HepG2 (cell line): Measurements from ENCODE around the gene SPNS3. TPM values are rescaled to one million over a fixed set of nuclear protein-coding genes. Genes with fewer than 3 reads are reported as not detected.

Experiments used
- ATAD3A ChIP-seq: sonication (generic); formaldehyde crosslinking; IDR thresholded peaks from 2 replicates; pipeline ENCODE4 v1.4.0; 2020; ENCODE audit warnings: missing genetic modification reagents
- FOXO4 ChIP-seq: sonication (generic); formaldehyde crosslinking; conservative IDR thresholded peaks from 2 replicates; pipeline ENCODE4 v1.8.1; 2023; ENCODE audit warnings: missing genetic modification reagents
- HNRNPUL1 ChIP-seq: fragments of 200-400 bp; formaldehyde crosslinking; IDR thresholded peaks from 2 replicates; pipeline ENCODE4 v1.6.1; 2017; ENCODE audit warnings: low read depth, mild to moderate bottlenecking, low read length, moderate library complexity
- ISX ChIP-seq: sonication (generic); formaldehyde crosslinking; conservative IDR thresholded peaks from 2 replicates; pipeline ENCODE4 v1.5.0; 2020; ENCODE audit warnings: missing genetic modification reagents
- MAFF ChIP-seq: IDR thresholded peaks from 2 replicates; pipeline ENCODE4 v1.6.1; 2011; ENCODE audit warnings: low read depth, low read length, improper control_type of control experiment
- MED13 ChIP-seq: sonication (generic); formaldehyde crosslinking; IDR thresholded peaks from 2 replicates; pipeline ENCODE4 v1.5.0; 2020; ENCODE audit warnings: missing genetic modification reagents
- MED8 ChIP-seq: sonication (generic); formaldehyde crosslinking; IDR thresholded peaks from 2 replicates; pipeline ENCODE4 v1.8.1; 2023; ENCODE audit warnings: mild to moderate bottlenecking, missing genetic modification reagents; ENCODE audit not compliant: insufficient replicate concordance
- MXI1 ChIP-seq: IDR thresholded peaks from 3 replicates; pipeline ENCODE4 v1.6.1; 2012; ENCODE audit warnings: low read depth, low read length, inconsistent platforms, borderline replicate concordance
- NFKBIZ ChIP-seq: IDR thresholded peaks from 2 replicates; pipeline ENCODE4 v1.6.1; 2018; ENCODE audit warnings: missing genetic modification reagents, missing compliant biosample characterization
- RARA ChIP-seq: IDR thresholded peaks from 2 replicates; pipeline ENCODE4 v1.6.1; 2016; ENCODE audit warnings: missing genetic modification reagents, missing compliant biosample characterization
- REXO4 ChIP-seq: sonication (generic); formaldehyde crosslinking; IDR thresholded peaks from 2 replicates; pipeline ENCODE4 v1.8.0; 2022; ENCODE audit warnings: missing genetic modification reagents, mild to moderate bottlenecking, borderline replicate concordance
- RFX1 ChIP-seq: fragments of 450-650 bp; IDR thresholded peaks from 2 replicates; pipeline ENCODE4 v1.6.1; 2017
- THYN1 ChIP-seq: sonication (generic); formaldehyde crosslinking; IDR thresholded peaks from 2 replicates; pipeline ENCODE4 v1.8.1; 2023; ENCODE audit warnings: low read depth, mild to moderate bottlenecking, moderate library complexity, missing genetic modification reagents, borderline replicate concordance
- ZNF234 ChIP-seq: sonication (generic); formaldehyde crosslinking; conservative IDR thresholded peaks from 2 replicates; pipeline ENCODE4 v1.5.1; 2020; ENCODE audit warnings: mild to moderate bottlenecking, missing genetic modification reagents
- ZNF264 ChIP-seq: sonication (generic); formaldehyde crosslinking; IDR thresholded peaks from 2 replicates; pipeline ENCODE4 v1.4.0; 2020; ENCODE audit warnings: missing genetic modification reagents
- ZNF274 ChIP-seq: sonication (generic); formaldehyde crosslinking; IDR thresholded peaks from 2 replicates; pipeline ENCODE4 v1.5.1; 2020; ENCODE audit warnings: mild to moderate bottlenecking, missing genetic modification reagents
- ZNF615 ChIP-seq: sonication (generic); formaldehyde crosslinking; IDR thresholded peaks from 2 replicates; pipeline ENCODE4 v1.5.0; 2020; ENCODE audit warnings: mild to moderate bottlenecking, missing genetic modification reagents, borderline replicate concordance
- ZNF616 ChIP-seq: sonication (generic); formaldehyde crosslinking; IDR thresholded peaks from 2 replicates; pipeline ENCODE4 v1.5.0; 2020; ENCODE audit warnings: low read depth, mild to moderate bottlenecking, missing genetic modification reagents
- ZNF792 ChIP-seq: IDR thresholded peaks from 2 replicates; pipeline ENCODE4 v1.6.1; 2016
- ZNF816 ChIP-seq: sonication (generic); formaldehyde crosslinking; IDR thresholded peaks from 2 replicates; pipeline ENCODE4 v1.8.0; 2022; ENCODE audit warnings: missing genetic modification reagents, mild to moderate bottlenecking, borderline replicate concordance
- ZNF841 ChIP-seq: sonication (generic); formaldehyde crosslinking; IDR thresholded peaks from 2 replicates; pipeline ENCODE4 v1.8.1; 2023; ENCODE audit warnings: missing genetic modification reagents, borderline replicate concordance
- polyA plus RNA-seq, 8 experiments: library from polyadenylated mRNA; depleted of rRNA in 3 of 8; stranded (reverse) in 7 of 8; unstranded in 1 of 8; fragments of >200 nt; fragmentation: Illumina TruSeq in 4 of 8; extraction: Trizol in 4 of 8; gene quantifications; 2 replicates each; pipeline versions ENCODE4 v1.2.1 to v1.2.3, GENCODE V29; 2011 to 2016; ENCODE audit warnings: low read depth in 4 of 8, missing spikeins in 1 of 8, mixed read lengths in 1 of 8; ENCODE audit not compliant: insufficient read depth in 1 of 8
- total RNA-seq, 5 experiments: library from RNA; depleted of rRNA; stranded (reverse); fragments of >200 nt; fragmentation: Illumina TruSeq; extraction: Trizol; gene quantifications; 2 replicates each; pipeline ENCODE4 v1.2.3, GENCODE V29; 2016; ENCODE audit warnings: low read depth in 1 of 5
- TF ChIP-seq, protein P1 (sequence below): sonication (generic); formaldehyde crosslinking; IDR thresholded peaks from 2 replicates; pipeline ENCODE4 v1.5.1; 2020; ENCODE audit warnings: mild to moderate bottlenecking, missing genetic modification reagents, borderline replicate concordance
- TF ChIP-seq, protein P2 (sequence below): sonication (generic); formaldehyde crosslinking; IDR thresholded peaks from 2 replicates; pipeline ENCODE4 v1.4.0; 2020; ENCODE audit warnings: missing genetic modification reagents
- TF ChIP-seq, protein P3 (sequence below): sonication (generic); formaldehyde crosslinking; IDR thresholded peaks from 2 replicates; pipeline ENCODE4 v1.8.1; 2022; ENCODE audit warnings: mild to moderate bottlenecking, missing genetic modification reagents

The SPNS3 gene
- total and polyA plus RNA-seq, 2 of the 13 experiments (the other 11 are each of a cell fraction or from before 2014, with no cell fraction given) = not detected

DNA sequence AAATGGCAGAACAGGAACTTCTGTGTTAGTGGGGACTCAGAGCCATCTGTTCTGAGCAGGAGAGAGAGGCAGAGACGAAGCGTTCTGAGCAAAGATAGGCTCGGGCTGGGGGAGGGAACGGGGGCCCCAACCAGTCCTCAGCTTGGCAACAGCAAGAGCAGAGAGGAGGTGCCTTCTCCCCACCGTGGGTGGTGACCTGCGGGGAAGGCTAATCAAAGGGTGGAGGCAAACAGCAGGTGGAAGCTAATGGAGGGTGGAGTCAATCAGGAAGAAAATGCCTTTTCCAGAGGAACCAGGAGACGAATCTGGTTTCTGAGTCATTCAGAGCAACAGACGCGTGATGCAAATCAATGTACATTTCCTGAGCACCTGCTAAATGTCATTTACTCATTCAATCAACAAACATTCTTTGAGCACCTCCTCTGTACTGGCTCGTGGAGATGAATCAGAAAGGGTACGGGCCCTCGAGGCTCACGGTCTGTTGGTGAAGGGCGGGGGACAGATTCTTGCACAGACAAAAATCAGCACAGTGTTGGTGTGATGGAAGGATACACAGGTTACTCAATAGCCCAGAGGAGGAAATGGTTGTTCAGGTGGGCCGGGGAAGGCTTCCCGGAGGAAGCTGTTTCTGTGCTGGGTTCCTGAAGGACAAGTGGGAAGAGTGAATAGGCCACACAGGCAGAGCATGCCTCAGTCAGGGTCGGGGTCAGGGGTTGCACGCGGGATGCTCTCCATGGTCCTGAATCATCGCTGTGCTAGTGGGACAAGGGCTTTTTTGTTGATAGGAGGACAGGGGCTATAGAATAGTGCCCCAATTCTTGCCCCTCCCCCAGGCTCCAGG, 59.2 kb downstream of the SPNS3 start (continued):
- TF ChIP-seq ZNF615 (CRISPR knock-in tag) (0 out of 2 replicates have a peak, but pooled peaks have one; percentile 38), RFX1 (no peak), RARA (CRISPR knock-in tag) (peak; percentile 82), MED8 (CRISPR knock-in tag) (no peak), ZNF816 (peak; percentile 88; the same call in 1 of the 2 replicates), ISX (CRISPR knock-in tag) (0 out of 2 replicates have a peak, but pooled peaks have one; percentile 56), MXI1 (peak; percentile 68; the same call in 1 of the 3 replicates), MAFF (no peak), NFKBIZ (peak; percentile 87; the same call in 1 of the 2 replicates), THYN1 (CRISPR knock-in tag) (no peak), ZNF264 (CRISPR knock-in tag) (peak; percentile 43; the same call in 1 of the 2 replicates), ATAD3A (no peak), MED13 (no peak), ZNF841 (0 out of 2 replicates have a peak, but pooled peaks have one; percentile 44), HNRNPUL1 (no peak), ZNF274 (CRISPR knock-in tag) (peak; percentile 62; the same call in 1 of the 2 replicates), REXO4 (CRISPR knock-in tag) (no peak), ZNF616 (CRISPR knock-in tag) (0 out of 2 replicates have a peak, but pooled peaks have one; percentile 55), ZNF792 (CRISPR knock-in tag) (peak; percentile 92), FOXO4 (CRISPR knock-in tag) (no peak), ZNF234 (CRISPR knock-in tag) (no peak)
- TF ChIP-seq, protein P1, sequence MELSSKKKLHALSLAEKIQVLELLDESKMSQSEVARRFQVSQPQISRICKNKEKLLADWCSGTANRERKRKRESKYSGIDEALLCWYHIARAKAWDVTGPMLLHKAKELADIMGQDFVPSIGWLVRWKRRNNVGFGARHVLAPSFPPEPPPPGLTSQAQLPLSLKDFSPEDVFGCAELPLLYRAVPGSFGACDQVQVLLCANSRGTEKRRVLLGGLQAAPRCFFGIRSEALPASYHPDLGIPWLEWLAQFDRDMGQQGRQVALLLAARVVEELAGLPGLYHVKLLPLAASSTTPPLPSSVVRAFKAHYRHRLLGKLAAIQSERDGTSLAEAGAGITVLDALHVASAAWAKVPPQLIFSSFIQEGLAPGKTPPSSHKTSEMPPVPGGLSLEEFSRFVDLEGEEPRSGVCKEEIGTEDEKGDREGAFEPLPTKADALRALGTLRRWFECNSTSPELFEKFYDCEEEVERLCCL (CRISPR knock-in tag) = no peak
- TF ChIP-seq, protein P2, sequence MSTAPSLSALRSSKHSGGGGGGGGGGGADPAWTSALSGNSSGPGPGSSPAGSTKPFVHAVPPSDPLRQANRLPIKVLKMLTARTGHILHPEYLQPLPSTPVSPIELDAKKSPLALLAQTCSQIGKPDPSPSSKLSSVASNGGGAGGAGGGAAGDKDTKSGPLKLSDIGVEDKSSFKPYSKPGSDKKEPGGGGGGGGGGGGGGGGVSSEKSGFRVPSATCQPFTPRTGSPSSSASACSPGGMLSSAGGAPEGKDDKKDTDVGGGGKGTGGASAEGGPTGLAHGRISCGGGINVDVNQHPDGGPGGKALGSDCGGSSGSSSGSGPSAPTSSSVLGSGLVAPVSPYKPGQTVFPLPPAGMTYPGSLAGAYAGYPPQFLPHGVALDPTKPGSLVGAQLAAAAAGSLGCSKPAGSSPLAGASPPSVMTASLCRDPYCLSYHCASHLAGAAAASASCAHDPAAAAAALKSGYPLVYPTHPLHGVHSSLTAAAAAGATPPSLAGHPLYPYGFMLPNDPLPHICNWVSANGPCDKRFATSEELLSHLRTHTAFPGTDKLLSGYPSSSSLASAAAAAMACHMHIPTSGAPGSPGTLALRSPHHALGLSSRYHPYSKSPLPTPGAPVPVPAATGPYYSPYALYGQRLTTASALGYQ (CRISPR knock-in tag) = no peak
- TF ChIP-seq, protein P3, sequence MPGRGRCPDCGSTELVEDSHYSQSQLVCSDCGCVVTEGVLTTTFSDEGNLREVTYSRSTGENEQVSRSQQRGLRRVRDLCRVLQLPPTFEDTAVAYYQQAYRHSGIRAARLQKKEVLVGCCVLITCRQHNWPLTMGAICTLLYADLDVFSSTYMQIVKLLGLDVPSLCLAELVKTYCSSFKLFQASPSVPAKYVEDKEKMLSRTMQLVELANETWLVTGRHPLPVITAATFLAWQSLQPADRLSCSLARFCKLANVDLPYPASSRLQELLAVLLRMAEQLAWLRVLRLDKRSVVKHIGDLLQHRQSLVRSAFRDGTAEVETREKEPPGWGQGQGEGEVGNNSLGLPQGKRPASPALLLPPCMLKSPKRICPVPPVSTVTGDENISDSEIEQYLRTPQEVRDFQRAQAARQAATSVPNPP (CRISPR knock-in tag) = no peak
